Nephron (organoid): ENCODE results near the gene MICAL3.

Experiments
- H3K27ac Mint-ChIP-seq, 3 experiments: 2 replicates each; pipeline ENCODE4 v1.8.0; 2020; ENCODE audit warnings: mixed read lengths in 3 of 3, mild to moderate bottlenecking in 2 of 3, moderate library complexity in 1 of 3
- H3K27me3 Mint-ChIP-seq: 2 replicates; pipeline ENCODE4 v1.8.0; 2021; ENCODE audit warnings: low read depth, mild to moderate bottlenecking, moderate library complexity, mixed read lengths
- H3K36me3 Mint-ChIP-seq: 2 replicates; pipeline ENCODE4 v1.8.0; 2020; ENCODE audit warnings: low read depth, mixed read lengths
- H3K4me1 Mint-ChIP-seq: 2 replicates; pipeline ENCODE4 v1.8.0; 2020; ENCODE audit warnings: mixed read lengths
- H3K4me3 Mint-ChIP-seq, 3 experiments: 2 replicates each; pipeline ENCODE4 v1.8.0; 2020; ENCODE audit warnings: mild to moderate bottlenecking in 3 of 3, mixed read lengths in 3 of 3, moderate library complexity in 2 of 3
- H3K9me3 Mint-ChIP-seq: 2 replicates; pipeline ENCODE4 v1.8.0; 2020; ENCODE audit warnings: mixed read lengths
- TF ChIP-seq, protein P1 (sequence below), 3 experiments: fragments of 200-600 bp; sonication (generic); IDR thresholded peaks; one replicate each; pipeline ENCODE4 v1.5.0; 2021; ENCODE audit warnings: antibody characterized with exemption in 3 of 3; ENCODE audit not compliant: unreplicated experiment in 3 of 3

The MICAL3 gene

DNA sequence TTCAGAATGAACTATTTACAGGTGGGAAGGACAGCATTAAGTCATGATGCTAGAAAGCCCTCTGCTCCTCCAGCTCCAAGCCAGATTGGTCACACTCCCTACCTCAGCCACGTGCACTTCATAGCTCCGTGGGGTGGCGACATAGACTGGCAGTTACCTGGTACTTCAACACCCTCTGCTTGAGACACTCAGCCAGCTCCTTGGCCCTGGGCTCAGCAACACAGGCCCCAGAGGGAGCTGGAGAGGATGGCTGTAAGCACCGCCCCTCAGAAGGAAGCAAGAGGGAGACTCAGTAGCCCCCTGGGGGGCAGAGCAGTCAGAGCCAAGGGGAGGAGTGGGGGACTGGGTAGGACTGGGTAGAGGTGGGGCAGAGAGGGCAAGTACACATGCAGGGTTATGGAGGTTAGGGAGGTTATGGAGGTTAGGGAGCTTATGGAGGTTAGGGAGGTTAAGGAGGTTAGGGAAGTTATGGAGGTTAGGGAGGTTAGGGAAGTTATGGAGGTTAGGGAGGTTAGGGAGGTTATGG lies 148.0 kb downstream of the MICAL3 start:
- Mint-ChIP-seq H3K9me3 (no peaks in the 10 kb centered on the region), H3K36me3 (peaks cover 15% of the 10 kb centered on the region), H3K4me1 (peaks cover 11% of the 10 kb centered on the region), H3K27ac (no peak overlapping the region), H3K27me3 (no peaks in the 10 kb centered on the region), H3K4me3 (no peak overlapping the region)
- TF ChIP-seq, protein P1, sequence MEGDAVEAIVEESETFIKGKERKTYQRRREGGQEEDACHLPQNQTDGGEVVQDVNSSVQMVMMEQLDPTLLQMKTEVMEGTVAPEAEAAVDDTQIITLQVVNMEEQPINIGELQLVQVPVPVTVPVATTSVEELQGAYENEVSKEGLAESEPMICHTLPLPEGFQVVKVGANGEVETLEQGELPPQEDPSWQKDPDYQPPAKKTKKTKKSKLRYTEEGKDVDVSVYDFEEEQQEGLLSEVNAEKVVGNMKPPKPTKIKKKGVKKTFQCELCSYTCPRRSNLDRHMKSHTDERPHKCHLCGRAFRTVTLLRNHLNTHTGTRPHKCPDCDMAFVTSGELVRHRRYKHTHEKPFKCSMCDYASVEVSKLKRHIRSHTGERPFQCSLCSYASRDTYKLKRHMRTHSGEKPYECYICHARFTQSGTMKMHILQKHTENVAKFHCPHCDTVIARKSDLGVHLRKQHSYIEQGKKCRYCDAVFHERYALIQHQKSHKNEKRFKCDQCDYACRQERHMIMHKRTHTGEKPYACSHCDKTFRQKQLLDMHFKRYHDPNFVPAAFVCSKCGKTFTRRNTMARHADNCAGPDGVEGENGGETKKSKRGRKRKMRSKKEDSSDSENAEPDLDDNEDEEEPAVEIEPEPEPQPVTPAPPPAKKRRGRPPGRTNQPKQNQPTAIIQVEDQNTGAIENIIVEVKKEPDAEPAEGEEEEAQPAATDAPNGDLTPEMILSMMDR (IDR thresholded peaks at IDR 0.05; ENCODE audit: unreplicated experiment in 3 of 3), result no peak

DNA sequence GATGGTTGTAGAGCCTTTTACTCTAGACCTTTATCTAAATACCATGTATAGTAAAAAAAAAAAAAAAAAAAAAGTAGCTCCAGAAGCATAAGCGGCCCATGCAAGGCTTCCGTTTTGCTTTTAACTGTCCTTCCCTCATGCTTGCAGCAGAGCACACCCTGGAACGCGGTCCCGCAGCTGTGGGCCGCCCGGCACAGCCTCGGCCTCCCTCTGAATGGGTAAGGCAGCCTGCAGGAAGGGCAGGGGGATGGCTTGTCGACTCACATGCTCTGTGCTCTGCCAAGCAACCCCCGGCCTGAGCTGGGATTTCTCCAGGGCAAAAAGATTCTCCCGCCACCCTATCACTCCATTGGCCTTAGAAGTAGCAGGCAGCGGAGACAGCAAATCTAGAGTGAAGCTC lies 148.7 kb downstream of the MICAL3 start:
- TF ChIP-seq, protein P1 (IDR thresholded peaks at IDR 0.05; ENCODE audit: unreplicated experiment in 3 of 3), result no peak
- H3K36me3 Mint-ChIP-seq, result peaks cover 22% of the 10 kb centered on the region
- H3K27me3 Mint-ChIP-seq, result no peaks in the 10 kb centered on the region
- H3K4me3 Mint-ChIP-seq, result no peak overlapping the region
- no peak overlapping the region for H3K27ac Mint-ChIP-seq
- peaks cover 11% of the 10 kb centered on the region for H3K4me1 Mint-ChIP-seq
- no peaks in the 10 kb centered on the region for H3K9me3 Mint-ChIP-seq

DNA sequence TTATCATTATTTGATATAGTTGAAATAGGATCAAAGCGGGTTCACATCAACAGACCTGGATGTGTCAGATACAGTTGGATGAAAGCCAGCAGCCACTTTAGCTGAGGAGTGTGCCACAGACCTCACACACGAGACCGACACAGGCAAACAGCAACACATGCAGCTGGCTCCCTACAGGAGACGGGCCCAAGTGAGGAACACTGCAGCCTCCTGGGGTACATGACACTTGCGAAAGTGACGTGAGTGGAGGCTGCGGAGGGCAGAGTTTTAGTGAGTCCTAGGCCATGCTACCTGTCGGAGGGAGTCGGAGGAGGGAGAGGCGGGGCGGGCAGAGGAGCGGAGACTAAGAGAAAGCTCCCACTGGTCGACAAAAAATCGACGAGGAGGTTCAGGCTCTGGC lies 149.2 kb downstream of the MICAL3 start:
- Mint-ChIP-seq H3K4me3 (no peak overlapping the region), H3K4me1 (peaks cover 11% of the 10 kb centered on the region), H3K27me3 (no peaks in the 10 kb centered on the region), H3K36me3 (peaks cover 23% of the 10 kb centered on the region), H3K9me3 (no peaks in the 10 kb centered on the region), H3K27ac (no peak overlapping the region)
- TF ChIP-seq, protein P1 (IDR thresholded peaks at IDR 0.05; ENCODE audit: unreplicated experiment in 3 of 3), result no peak

DNA sequence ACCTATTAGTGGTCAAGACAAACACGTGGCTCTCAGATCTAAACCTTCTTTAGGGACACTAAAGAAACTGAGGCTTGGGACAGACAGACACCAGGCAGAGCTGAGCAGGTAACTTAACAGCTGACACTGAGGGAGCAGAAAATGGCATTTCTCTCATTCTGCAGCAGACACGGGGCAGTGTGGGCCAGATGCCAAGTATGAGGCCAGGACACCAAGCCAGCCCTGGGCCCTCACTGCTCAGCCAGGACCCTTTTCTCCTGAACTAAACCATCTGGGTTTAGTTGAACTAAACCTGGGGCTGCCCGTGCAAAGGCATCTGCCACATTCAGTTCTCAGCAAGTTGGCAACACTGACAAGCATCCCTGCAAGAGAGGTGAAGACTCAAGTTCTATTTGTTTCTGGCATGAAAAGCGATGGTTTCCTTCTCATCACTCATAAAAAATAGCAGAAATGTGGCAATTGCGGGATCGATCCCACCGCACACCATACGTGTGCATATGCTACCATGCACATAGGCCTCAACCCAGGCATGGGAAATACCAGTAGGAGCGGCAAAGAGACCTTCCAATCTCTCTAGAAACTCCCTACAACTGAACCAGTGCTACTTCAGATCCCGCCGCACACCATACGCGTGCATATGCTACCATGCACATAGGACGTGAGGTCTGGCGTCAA lies 150.0 kb downstream of the MICAL3 start:
- Mint-ChIP-seq H3K4me1 (peaks cover 6% of the 10 kb centered on the region), H3K27ac (no peak overlapping the region), H3K27me3 (no peaks in the 10 kb centered on the region), H3K9me3 (no peaks in the 10 kb centered on the region), H3K36me3 (peaks cover 23% of the 10 kb centered on the region), H3K4me3 (no peak overlapping the region)
- TF ChIP-seq, protein P1 (IDR thresholded peaks at IDR 0.05; ENCODE audit: unreplicated experiment in 3 of 3), result no peak

DNA sequence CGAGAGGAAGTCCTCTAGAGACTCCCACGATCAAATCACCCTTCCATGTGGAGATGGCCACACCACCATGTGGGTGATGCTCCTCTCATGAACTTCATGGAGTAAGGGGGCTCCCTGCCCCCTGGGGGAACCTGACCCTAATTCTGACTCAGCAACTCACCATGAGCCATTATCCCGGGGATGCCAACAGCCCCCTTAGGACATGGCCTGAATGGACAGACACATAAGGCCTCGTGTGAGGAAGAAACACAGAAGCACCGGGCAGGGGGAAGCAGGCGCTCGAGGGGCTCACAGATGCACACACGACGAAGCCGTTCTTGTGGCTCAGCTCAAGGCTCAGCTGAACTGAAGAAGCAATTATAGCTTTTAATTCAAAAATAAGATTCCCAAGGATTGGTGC lies 150.6 kb downstream of the MICAL3 start:
- Mint-ChIP-seq H3K9me3 (no peaks in the 10 kb centered on the region), H3K27me3 (no peaks in the 10 kb centered on the region), H3K4me1 (peaks cover 3% of the 10 kb centered on the region), H3K36me3 (peaks cover 23% of the 10 kb centered on the region), H3K4me3 (no peak overlapping the region), H3K27ac (no peak overlapping the region)
- TF ChIP-seq, protein P1 (IDR thresholded peaks at IDR 0.05; ENCODE audit: unreplicated experiment in 3 of 3), result no peak

DNA sequence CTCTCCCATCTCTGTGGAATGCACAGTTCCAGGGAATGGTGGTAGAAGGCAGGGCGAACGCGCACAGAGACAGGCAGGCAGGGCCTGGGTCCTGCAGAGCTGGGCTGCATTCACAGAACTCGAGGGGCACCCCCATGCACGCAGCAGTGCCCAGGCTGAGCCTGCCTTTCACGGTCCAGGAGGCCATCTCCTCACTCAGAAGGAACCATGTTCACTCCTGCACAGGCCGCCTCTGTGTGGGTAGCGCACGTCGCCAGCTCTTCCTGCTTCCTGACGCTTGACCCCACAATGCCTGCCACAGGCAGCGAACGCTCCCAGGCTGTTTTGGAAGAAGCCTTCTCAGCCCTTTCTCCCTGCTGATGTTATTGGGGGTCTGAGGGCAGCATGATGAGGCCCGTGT lies 151.2 kb downstream of the MICAL3 start:
- Mint-ChIP-seq H3K27me3 (no peaks in the 10 kb centered on the region), H3K4me1 (no peaks in the 10 kb centered on the region), H3K4me3 (no peak overlapping the region), H3K27ac (no peak overlapping the region), H3K36me3 (peaks cover 23% of the 10 kb centered on the region), H3K9me3 (no peaks in the 10 kb centered on the region)
- TF ChIP-seq, protein P1 (IDR thresholded peaks at IDR 0.05; ENCODE audit: unreplicated experiment in 3 of 3), result no peak
